Activated CD4-positive, alpha-beta T cell treated with anti-CD3 and anti-CD28 coated beads for 48 hours (primary cell): ENCODE data around the gene SCNM1.
"Not testable (repeated sequence)": the region's sequence is repeated elsewhere in the genome, so short reads cannot be mapped to it uniquely, and the experiment has no call there.

Experiments used
- DNase-seq: peaks from one replicate; pipeline ENCODE4 v3.0.0-alpha.2; 2020

The SCNM1 gene

DNA sequence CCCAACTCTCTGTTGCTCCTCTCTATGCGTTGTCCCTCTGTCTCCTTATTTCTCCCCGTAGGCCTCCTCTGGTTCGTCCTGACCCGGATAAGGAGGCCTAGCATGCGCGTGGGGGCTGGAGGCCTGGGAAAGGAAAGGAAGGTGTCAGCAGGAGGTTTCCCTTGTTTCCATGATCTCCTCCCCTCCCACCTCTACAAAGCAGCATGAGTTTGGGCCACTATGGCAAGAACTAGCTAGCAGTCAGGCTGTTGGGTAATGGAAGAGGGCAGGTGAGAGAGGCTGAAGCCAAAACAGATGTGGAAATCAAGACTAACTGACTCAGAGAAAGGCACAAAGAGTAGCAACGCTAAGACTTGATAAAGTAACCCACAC, 18.8 kb upstream of the SCNM1 start:
- DNase-seq: no peak

DNA sequence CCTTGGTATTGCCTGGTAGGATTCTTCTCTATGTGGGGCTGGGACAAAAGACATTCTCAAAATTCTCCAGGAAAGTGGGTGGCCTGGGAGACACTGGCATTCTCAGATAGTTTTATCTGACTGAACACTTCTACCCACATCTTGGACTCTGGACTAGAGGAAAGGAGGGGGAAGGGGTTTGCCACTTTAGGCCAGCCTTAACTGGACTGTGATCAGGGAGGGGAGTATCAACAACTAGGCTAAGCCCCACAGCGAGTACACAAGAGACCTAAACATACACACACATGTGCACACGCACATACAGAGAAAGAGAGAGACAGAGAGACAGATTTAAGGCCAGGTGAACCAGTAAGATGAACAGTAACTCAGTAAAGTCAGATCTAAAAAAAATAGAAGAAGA, 18.3 kb upstream of the SCNM1 start:
- DNase-seq: no peak

DNA sequence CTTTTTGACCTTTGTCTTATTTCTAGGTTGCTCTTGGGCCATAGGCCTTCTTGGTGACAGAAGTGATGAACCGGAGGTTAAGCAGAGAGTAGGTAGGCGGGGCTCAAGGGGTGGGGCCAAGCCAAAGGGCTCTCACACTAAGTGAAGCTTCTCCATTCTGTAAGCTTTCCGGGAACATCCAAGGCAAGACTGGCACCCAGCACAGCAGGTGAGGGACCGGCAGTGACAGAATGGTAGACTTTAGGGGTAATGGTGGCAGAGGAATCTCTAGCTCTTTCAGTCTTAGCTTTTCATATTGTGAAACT, 9.5 kb upstream of the SCNM1 start, which contains the start of gene TNFAIP8L2:
Gene TNFAIP8L2, plus strand, starts transcription at position 135 of the 305 bp plus-strand sequence. CDS start 2,049 bp downstream, outside the sequence.
- peak; percentile 90 for DNase-seq

GRCh38 chr1:151157067-151157531, 8.8 kb upstream of the SCNM1 start:
- peak; percentile 76 for DNase-seq

GRCh38 chr1:151158326-151158725, 7.6 kb upstream of the SCNM1 start:
- DNase-seq: peak; percentile 75

DNA sequence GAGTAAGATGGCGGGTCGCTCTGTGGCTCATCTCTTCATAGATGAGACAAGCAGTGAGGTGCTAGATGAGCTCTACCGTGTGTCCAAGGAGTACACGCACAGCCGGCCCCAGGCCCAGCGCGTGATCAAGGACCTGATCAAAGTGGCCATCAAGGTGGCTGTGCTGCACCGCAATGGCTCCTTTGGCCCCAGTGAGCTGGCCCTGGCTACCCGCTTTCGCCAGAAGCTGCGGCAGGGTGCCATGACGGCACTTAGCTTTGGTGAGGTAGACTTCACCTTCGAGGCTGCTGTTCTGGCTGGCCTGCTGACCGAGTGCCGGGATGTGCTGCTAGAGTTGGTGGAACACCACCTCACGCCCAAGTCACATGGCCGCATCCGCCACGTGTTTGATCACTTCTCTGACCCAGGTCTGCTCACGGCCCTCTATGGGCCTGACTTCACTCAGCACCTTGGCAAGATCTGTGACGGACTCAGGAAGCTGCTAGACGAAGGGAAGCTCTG, 7.1 kb upstream of the SCNM1 start:
- DNase-seq: peak; percentile 49

DNA sequence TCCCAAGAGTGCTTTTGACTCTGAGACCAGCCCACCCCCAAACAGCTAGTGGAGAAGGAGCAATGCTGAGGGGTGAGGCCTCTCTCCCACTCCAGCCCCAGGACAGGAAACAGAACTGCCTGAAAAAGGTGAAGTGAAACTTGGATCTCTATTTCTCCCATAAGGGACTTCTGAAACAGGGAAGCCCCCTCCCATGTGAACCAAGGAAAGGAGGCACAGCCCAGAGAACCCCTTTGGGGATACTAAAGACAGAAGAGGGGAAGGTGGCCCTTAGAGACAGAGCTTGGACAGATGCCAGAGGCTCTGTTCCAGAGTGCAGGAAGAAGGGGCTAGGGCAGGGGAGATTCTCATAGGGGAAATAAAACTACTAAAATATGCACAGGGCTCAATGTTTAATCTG, 6.6 kb upstream of the SCNM1 start:
- DNase-seq: no peak

DNA sequence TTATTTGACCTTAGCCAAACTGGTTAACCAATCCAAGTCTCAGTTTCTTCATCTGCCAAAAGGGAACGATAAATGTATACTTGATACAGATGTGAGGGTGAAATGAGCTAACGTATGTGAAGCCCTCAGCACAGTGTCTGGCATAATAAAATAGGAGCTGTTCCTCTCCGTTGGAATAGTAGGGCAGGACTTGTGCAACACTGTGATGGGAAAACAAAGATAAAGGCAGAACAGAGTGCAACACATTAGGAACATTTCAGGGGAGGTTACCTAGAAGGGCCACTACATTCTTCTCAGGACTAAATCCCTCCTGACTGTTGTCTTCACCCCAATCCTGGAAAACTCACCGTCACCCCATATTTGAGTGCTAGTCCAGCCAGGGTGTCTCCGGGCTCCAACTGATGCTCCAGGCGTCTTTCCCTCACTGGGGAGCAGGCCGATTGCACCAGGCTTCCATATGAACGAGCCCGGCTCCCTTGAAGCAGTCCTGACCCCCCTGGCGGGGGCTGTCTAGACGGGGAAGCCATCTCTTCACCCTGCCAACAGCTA, 1.1 kb upstream of the SCNM1 start:
- DNase-seq: no peak

- DNase-seq: peak; percentile 26
These were observed 635 bp upstream of the SCNM1 start for GRCh38 chr1:151165281-151165737.

DNA sequence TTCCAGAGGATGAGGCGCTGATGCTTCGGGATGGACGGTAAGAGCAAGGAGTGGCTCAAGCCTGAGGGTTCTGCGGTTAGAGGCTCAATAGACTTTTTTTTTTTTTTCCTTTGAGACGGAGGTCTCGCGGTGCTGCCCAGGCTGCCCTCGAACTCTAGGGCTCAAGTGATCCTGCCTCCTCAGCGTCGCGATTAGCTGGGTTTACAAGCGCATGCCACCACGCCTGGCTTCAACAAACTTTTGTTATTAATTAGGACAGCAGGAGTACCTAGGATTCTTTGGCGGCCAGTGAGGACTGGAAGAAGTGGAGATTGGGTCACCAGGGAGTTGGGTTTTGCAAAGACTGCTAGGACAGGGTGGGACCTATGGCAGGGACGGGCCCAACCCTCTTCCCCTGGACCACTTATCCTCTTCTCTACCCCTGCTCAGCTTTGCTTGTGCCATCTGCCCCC, 587 bp downstream of the SCNM1 start:
- no peak for DNase-seq

DNA sequence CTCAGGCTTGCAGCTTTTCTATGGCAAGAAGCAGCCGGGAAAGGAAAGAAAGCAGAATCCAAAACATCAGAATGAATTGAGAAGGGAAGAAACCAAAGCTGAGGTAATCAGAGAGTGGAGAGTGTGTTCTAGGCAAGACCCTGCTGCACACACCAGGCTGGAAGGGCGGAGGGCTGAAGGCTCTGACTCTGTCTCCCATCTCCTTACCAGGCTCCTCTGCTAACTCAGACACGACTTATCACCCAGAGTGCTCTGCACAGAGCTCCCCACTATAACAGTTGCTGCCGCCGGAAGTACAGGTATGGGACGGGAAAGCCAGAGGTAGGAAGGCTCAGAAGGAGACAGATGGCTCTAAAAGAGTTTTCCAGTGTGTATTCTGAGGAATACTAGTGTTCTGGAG, 1.2 kb downstream of the SCNM1 start:
- DNase-seq: no peak

DNA sequence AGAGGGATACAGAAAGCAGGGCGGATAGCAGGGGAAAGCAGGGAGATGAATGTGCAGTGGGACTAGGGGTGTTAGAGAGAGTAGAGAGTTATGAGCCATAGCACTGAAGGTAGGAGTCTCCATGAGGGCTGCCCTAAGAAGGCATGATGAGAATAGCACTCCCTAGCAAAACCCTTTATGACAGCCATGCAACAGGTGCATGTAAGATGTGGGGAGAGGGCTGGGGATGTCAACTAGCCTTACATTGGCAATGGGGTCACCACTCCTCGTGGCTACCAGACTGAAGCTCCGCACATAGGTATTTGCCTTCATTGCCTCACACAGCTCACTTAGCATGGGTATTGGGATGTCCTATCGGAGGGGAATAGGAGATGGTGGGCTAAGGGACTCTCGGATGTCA, 5.2 kb downstream of the SCNM1 start:
- no peak for DNase-seq

DNA sequence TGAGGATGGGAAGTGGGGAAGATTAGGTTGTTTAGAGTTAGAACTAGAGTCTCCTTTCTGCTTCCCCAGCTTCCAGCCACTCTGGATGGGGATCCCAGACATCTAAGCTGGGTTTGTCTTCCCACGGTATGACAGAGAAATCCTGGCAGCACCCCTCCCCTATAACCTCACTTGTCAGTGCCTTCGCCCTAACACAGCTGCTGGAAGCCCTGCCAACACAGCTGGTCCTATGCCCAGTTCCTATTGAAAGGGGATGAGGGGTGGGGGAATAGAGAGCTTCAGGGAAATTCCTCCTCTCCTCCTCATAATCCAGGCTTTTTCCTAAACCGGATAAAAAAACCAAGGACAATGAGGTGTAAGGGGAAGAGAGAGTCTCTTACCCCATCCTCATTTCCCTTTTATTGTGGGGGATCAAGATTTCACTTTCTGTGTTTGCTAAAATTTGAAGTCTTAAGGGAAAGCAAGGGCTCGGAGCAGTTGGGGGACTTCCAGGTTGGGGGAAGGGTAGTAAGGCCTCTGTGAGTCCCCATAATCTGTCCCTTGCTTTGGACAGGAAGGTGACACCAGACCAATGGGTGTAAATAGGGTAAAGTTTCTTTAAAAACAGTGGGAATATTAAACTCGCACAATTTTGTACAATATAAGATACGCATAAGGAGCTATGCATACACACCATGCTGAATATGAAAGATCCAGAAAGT, 9.2 kb downstream of the SCNM1 start:
- no peak for DNase-seq

DNA sequence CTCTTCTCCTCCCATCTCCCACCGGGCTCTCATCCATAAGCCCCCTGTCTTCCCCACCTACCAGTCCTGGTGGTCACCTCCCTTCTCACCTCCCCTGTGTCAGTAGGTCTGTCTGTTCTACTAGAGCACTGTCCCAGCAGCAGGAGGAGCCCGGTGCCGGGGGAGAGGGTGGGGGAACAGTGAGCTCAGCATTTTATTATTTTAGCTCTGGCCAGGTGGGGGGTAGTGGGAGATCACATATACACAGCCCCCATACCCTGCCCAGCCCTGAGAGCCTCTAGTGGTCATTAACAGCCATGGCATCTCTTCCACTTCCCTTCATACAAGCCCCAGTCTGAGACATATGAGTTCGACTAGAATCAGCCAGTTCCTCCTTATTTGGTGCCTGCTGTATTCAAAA, 9.9 kb downstream of the SCNM1 start, which contains the start of gene TMOD4:
Gene TMOD4, minus strand, starts transcription at position 119 of the 400 bp plus-strand sequence. CDS start 1,106 bp downstream, outside the sequence.
- DNase-seq: no peak

GRCh38 chr1:151176514-151177045, 10.6 kb downstream of the SCNM1 start:
- DNase-seq: no peak

DNA sequence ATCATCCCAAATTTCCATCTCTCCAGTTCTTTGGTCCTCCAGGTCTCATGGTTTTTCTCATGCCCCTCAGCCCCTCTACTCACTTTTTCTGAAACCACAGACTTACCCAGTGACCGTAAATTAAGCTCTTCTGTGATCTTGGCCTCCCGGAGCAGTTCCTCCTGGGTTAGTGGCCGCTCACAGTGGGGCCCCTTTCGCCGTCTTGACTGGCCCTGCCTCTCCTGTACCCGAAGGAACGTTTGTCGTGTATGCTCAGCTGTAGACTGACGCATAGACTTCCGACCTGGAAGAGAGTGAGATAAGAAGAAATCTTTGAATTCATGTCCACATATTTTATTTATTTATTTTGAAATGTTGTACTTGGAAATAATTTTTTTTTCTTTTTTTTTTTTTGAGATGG, 18.3 kb downstream of the SCNM1 start:
- no peak for DNase-seq

- no peak for DNase-seq
These were observed 21.3 kb downstream of the SCNM1 start for GRCh38 chr1:151187205-151187604.

- DNase-seq: not testable (repeated sequence)
These were observed 22.7 kb downstream of the SCNM1 start for GRCh38 chr1:151188667-151189066.

DNA sequence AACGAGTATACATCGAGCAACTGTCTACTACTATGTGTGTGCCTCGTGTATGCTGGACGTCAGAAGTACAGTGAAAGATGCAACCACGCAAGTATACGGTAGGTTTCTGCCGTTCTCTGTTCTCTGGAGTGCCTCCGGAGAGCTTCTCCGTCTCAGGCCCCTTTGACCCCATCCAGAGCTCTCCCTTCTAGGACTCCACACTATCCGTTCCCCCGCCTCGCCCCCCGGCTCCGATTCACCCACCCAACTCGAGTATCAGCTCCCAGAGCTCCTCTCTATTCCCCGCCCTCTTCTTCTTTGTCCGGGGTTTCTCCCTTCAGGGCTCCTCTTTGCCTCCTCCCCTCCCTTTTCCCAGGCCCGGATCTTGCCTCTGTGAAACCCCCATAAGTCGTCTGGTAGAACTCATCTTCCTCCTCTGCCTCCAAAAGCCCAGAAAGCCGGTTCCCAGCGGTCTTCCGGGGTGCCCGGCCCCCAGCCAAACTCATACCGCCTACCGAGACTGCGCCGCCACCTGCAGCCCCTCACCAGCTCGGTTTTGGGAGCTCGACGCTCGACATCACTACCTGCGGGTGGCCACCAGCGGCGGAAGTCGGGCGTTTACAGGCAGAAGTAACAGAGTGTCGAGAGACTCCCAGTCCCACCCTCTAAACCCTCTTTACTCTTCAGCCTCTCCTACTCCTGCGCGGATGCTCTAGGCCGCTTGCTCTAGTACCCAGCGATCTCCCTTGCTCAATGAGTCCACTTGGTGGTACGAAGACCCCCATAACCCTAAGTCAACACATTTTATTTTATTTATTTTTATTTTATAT, 23.9 kb downstream of the SCNM1 start, which contains the start of gene VPS72:
Gene VPS72, minus strand, starts transcription at position 561 of the 809 bp plus-strand sequence. Its CDS starts 76 bp downstream, at position 485.
- DNase-seq: peak; percentile 92

GRCh38 chr1:151192047-151192446, 26.1 kb downstream of the SCNM1 start:
- DNase-seq: no peak

- no peak for DNase-seq
These were observed 27.4 kb downstream of the SCNM1 start for GRCh38 chr1:151193304-151193703.

GRCh38 chr1:151193856-151194255, 27.9 kb downstream of the SCNM1 start:
- DNase-seq: no peak
